ENCODE results near the gene BICRA. TPM values are rescaled to one million over a fixed set of nuclear protein-coding genes. Genes with fewer than 3 reads are reported as not detected.
"Not testable (repeated sequence)": the region's sequence is repeated elsewhere in the genome, so short reads cannot be mapped to it uniquely, and the experiment has no call there.

Gene BICRA
- total RNA-seq, 2 donors from 2014 or later, result 13.3 to 26.3 TPM

DNA sequence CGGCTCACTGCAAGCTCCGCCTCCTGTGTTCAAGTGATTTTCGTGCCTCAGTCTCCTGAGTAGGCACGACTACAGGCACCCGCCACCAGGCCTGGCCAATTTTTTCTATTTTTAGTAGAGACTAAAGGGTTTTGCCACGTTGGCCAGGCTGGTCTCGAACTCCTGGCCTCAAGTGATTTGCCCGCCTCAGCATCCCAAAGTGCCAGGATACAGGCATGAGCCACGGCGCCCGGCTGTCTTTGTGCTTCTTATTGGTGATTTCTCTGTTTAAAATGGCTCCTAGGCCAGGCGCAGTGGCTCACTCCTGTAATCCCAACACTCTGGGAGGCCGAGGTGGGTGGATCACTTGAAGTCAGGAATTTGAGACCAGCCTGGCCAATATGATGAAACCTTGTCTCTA lies 59.6 kb downstream of the BICRA start:
- not testable (repeated sequence) for H3K9me3 Mint-ChIP-seq; H3K36me3 Mint-ChIP-seq; H3K27ac Mint-ChIP-seq; DNase-seq (ENCODE audit: low spot score in 2 of 2); ATAC-seq

GRCh38 chr19:47670736-47671135 lies 61.8 kb downstream of the BICRA start:
- ATAC-seq (no peak), DNase-seq (ENCODE audit: low spot score in 2 of 2) (no peak)
- Mint-ChIP-seq H3K27ac (peak overlapping the region; percentile 58 to 86), H3K9me3 (no peaks in the 10 kb centered on the region), H3K36me3 (no peaks in the 10 kb centered on the region)

DNA sequence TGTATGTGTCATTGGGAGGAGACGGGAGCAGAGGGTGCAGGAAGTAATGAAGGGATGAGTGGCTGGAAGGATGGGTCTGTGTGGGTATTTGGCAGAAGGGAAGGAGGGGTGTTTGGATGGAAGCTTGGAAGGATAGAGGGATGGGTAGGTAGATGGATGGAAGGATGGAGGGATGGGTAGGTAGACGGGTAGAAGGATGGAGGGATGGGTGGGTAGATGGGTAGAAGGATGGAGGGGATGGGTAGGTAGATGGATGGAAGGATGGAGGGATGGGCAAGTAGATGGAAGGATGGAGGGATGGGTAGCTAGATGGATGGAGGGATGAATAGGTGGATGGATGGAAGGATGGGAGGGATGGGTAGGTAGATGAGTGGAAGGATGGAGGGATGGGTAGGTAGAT lies 62.6 kb downstream of the BICRA start:
- peak overlapping the region; percentile 58 to 86 for H3K27ac Mint-ChIP-seq
- no peak for DNase-seq (ENCODE audit: low spot score in 2 of 2)
- H3K36me3 Mint-ChIP-seq, result no peaks in the 10 kb centered on the region
- no peaks in the 10 kb centered on the region for H3K9me3 Mint-ChIP-seq
- ATAC-seq, result no peak

DNA sequence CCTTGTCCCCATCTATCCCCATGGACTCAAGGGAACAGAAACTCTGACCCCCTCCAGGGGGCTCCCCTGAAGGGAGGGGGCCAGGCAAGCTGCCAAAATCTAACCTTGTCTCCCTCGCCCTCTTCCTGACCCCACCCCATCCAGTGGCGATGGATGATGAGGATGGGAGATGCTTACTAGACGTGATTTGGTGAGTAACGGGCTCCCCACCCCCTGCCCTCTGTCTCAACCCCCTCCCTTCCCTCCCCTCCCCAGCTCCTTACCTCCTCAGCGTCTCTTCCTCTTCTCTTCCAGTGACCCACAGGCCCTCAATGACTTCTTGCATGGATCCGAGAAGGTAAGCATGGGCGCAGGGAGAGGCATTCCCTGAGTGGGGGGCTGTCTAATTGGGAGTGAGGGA lies 64.5 kb downstream of the BICRA start:
- no peaks in the 10 kb centered on the region for H3K9me3 Mint-ChIP-seq
- DNase-seq (ENCODE audit: low spot score in 2 of 2) (no peak), ATAC-seq (no peak)
- H3K36me3 Mint-ChIP-seq, result no peaks in the 10 kb centered on the region
- peak overlapping the region in 1 of 2 donors; percentile 68 for H3K27ac Mint-ChIP-seq

DNA sequence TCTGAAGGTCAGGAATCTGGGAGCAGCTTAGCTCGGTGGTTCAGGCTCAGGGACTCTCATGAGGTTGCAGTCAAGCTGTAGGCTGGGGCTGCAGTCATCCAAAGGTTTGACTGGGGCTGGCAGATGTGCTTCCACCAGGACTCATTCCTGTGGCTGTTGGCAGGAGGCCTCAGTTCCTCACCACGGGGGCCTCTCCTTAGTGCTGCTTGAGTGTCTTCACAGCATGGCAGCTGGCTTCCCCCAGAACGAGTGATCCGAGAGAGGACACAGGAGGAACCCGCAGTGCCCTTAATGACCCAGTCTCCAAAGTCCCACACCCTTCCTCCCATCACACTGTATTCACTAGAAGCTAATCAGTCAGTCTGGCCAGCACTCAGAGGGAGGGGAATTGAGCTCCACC lies 65.6 kb downstream of the BICRA start:
- ATAC-seq (no peak), DNase-seq (ENCODE audit: low spot score in 2 of 2) (no peak)
- Mint-ChIP-seq H3K9me3 (no peaks in the 10 kb centered on the region), H3K27ac (peak overlapping the region; percentile 16 to 50), H3K36me3 (no peaks in the 10 kb centered on the region)

DNA sequence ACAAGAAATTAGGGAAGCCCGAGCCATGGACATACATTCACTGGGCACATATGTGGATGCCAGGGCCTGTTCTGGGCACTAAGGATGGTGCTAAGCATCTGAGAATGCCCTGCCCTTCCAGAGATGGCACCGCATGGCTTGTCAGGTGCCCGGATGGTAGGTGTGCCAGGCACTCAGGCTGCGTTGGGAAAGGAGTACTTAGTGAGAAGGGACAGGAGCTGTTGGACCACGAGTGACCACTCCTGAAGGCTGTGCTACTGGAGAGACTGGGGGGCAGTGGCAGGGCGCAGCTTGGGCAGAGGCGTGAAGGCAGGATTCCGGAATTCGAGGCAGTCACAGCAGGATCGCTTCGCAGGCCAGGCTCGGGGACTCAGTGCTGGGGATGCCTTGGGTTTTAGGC lies 66.3 kb downstream of the BICRA start:
- H3K36me3 Mint-ChIP-seq, result no peaks in the 10 kb centered on the region
- ATAC-seq, result no peak
- H3K27ac Mint-ChIP-seq, result peak overlapping the region; percentile 16 to 50
- DNase-seq (ENCODE audit: low spot score in 2 of 2), result no peak
- no peaks in the 10 kb centered on the region for H3K9me3 Mint-ChIP-seq

GRCh38 chr19:47675859-47676258 lies 66.9 kb downstream of the BICRA start:
- ATAC-seq, result no peak

GRCh38 chr19:47676811-47677210 lies 67.9 kb downstream of the BICRA start:
- Mint-ChIP-seq H3K36me3 (no peaks in the 10 kb centered on the region), H3K9me3 (no peaks in the 10 kb centered on the region), H3K27ac (no peak overlapping the region)
- ATAC-seq (no peak), DNase-seq (ENCODE audit: low spot score in 2 of 2) (no peak)

More at GRCh38 chr19:47675859-47676258, 66.9 kb downstream of the BICRA start:
- DNase-seq (ENCODE audit: low spot score in 2 of 2), result no peak
- no peaks in the 10 kb centered on the region for H3K36me3 Mint-ChIP-seq
- H3K27ac Mint-ChIP-seq, result peak overlapping the region; percentile 16 to 74
- no peaks in the 10 kb centered on the region for H3K9me3 Mint-ChIP-seq

DNA sequence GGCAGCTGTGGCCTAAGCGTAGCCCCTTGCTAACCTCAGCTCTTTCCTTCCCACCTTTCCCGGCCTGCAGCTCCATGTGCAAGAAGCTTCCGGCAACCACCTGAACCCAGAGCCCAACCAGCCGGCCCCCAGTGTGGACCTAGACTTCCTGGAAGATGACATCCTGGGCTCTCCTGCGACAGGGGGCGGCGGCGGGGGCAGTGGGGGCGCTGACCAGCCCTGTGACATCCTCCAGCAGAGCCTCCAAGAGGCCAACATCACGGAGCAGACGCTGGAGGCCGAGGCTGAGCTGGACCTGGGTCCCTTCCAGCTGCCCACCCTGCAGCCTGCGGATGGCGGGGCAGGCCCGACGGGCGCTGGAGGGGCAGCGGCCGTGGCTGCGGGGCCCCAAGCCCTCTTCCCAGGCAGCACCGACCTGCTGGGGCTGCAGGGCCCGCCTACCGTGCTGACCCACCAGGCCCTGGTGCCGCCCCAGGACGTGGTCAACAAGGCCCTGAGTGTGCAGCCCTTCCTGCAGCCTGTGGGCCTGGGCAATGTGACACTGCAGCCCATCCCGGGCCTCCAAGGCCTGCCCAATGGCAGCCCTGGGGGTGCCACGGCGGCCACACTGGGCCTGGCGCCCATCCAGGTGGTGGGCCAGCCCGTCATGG lies 70.4 kb downstream of the BICRA start:
- Mint-ChIP-seq H3K36me3 (no peaks in the 10 kb centered on the region), H3K27ac (peak overlapping the region in 1 of 2 donors; percentile 70), H3K9me3 (no peaks in the 10 kb centered on the region)
- DNase-seq (ENCODE audit: low spot score in 2 of 2) (no peak), ATAC-seq (no peak)

- DNase-seq (ENCODE audit: low spot score in 2 of 2), result no peak
- Mint-ChIP-seq H3K9me3 (no peaks in the 10 kb centered on the region), H3K27ac (no peak overlapping the region), H3K36me3 (no peaks in the 10 kb centered on the region)
- no peak for ATAC-seq
Observed at GRCh38 chr19:47679922-47680857, 71.3 kb downstream of the BICRA start.

- no peak for ATAC-seq
Observed at GRCh38 chr19:47680858-47681332, 72.0 kb downstream of the BICRA start.

DNA sequence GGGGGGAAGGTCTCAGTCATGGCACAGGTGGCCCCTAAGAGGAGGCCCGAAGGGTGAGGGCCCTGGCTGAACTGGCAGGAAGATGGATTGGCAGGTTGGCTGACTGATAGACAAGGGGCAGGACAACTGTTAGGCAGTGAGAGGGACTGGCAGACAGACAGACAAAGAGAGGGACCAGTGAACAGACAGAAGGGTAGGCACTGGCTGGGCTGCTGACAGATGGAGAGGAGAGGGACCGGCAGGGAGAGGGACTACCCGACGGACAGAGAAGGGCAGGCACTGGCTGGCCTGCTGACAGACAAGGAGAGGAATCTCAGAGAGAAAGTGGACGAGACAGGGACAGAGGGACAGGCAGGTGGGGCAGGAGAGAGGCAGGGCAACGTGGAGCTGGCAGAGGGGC lies 72.5 kb downstream of the BICRA start:
- ATAC-seq (no peak), DNase-seq (ENCODE audit: low spot score in 2 of 2) (no peak)
- H3K36me3 Mint-ChIP-seq, result no peaks in the 10 kb centered on the region
- no peaks in the 10 kb centered on the region for H3K9me3 Mint-ChIP-seq
- peak overlapping the region; percentile 28 to 81 for H3K27ac Mint-ChIP-seq

More at GRCh38 chr19:47680858-47681332, 72.0 kb downstream of the BICRA start:
- no peak for DNase-seq (ENCODE audit: low spot score in 2 of 2)
- peak overlapping the region in 1 of 2 donors; percentile 28 for H3K27ac Mint-ChIP-seq
- no peaks in the 10 kb centered on the region for H3K9me3 Mint-ChIP-seq
- H3K36me3 Mint-ChIP-seq, result no peaks in the 10 kb centered on the region

DNA sequence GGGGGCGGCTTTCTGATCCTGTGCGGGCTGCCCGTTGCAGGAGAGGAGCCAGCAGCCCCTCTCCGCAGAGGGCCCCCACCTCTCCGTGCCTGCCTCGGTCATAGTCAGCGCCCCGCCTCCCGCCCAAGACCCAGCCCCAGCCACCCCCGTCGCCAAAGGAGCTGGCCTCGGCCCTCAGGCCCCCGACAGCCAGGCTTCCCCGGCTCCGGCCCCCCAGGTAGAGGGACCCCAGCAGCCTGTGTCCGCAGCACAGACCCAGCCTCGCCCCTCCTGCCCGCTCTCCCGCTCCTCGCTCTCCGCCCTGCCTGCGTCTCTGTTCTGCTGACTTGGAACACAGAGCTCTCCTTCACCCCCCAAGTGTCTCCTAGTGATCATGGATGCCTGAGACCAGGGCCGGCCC lies 73.0 kb downstream of the BICRA start:
- Mint-ChIP-seq H3K36me3 (no peaks in the 10 kb centered on the region), H3K9me3 (no peaks in the 10 kb centered on the region), H3K27ac (peak overlapping the region in 1 of 2 donors; percentile 28)
- DNase-seq (ENCODE audit: low spot score in 2 of 2) (no peak), ATAC-seq (no peak)

- Mint-ChIP-seq H3K27ac (no peak overlapping the region), H3K9me3 (no peaks in the 10 kb centered on the region), H3K36me3 (no peaks in the 10 kb centered on the region)
- ATAC-seq, result no peak
- DNase-seq (ENCODE audit: low spot score in 2 of 2), result no peak
Observed at GRCh38 chr19:47682939-47683338, 74.0 kb downstream of the BICRA start.

DNA sequence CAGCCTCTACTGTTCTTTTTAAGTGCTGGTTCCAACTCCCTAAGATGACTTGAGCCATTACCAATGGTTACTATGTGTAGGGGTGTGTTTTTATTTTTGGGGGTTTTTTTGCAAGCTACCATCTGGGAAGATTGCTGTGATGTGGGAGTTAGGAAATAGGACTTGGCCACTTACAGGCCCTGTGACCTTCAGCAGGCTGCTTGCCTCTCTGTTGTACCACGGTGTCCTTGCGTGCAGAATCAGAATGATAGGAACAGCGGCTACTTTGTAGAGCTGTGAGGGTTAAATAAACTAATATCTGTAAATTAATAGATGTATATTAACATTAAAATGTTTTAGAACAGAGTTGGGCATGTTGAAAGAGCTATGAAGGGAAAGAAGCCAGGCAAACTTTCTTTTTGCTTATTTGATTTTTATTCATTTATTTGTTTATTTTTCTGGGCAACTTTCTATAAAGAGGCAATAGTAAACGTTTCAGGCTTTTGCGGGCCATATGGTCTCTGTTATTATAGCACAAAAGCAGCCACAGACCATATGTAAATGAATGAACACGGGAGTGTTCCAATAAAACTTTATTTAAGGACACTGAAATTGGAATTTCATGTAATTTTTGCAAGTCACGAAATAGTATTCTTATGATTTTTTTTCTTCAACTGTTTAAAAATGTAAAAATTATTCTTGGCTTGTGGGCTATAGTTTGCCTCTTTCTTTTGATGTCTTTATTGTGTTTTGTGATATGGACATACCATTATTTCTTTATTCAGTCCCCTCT lies 77.9 kb downstream of the BICRA start:
- DNase-seq (ENCODE audit: low spot score in 2 of 2) (no peak), ATAC-seq (no peak)
- H3K27ac Mint-ChIP-seq, result no peak overlapping the region
- no peaks in the 10 kb centered on the region for H3K9me3 Mint-ChIP-seq
- no peaks in the 10 kb centered on the region for H3K36me3 Mint-ChIP-seq

GRCh38 chr19:47687906-47688305 lies 79.0 kb downstream of the BICRA start:
- DNase-seq (ENCODE audit: low spot score in 2 of 2), result no peak
- no peak for ATAC-seq
- H3K36me3 Mint-ChIP-seq, result no peaks in the 10 kb centered on the region
- H3K27ac Mint-ChIP-seq, result no peak overlapping the region
- H3K9me3 Mint-ChIP-seq, result no peaks in the 10 kb centered on the region

- no peak overlapping the region for H3K27ac Mint-ChIP-seq
- ATAC-seq (no peak), DNase-seq (ENCODE audit: low spot score in 2 of 2) (no peak)
- no peaks in the 10 kb centered on the region for H3K9me3 Mint-ChIP-seq
- no peaks in the 10 kb centered on the region for H3K36me3 Mint-ChIP-seq
Observed at GRCh38 chr19:47691090-47691489, 82.2 kb downstream of the BICRA start.

Data from activated naive CD4-positive, alpha-beta T cell treated with anti-CD3 and anti-CD28 coated beads, Interleukin-2, amount 50 U/mL, for 72 hours (primary cell).